GM19193 (cell line): ENCODE data around the gene ABCA8.

ENCODE experiments used
- POLR2A ChIP-seq: IDR thresholded peaks from 4 replicates; pipeline ENCODE4 v1.6.1; 2011; ENCODE audit not compliant: insufficient read depth, insufficient read length; ENCODE audit errors: extremely low read depth

The ABCA8 gene

GRCh38 chr17:68853036-68853435, 102.2 kb downstream of the ABCA8 start:
- no peak for TF ChIP-seq POLR2A

- TF ChIP-seq POLR2A, result no peak
Measured at GRCh38 chr17:68851890-68852289, 103.3 kb downstream of the ABCA8 start.

GRCh38 chr17:68850749-68851510, 104.3 kb downstream of the ABCA8 start:
- TF ChIP-seq POLR2A, result no peak

- TF ChIP-seq POLR2A, result no peak
Measured at GRCh38 chr17:68849673-68850610, 105.2 kb downstream of the ABCA8 start.

GRCh38 chr17:68847711-68848110, 107.5 kb downstream of the ABCA8 start:
- TF ChIP-seq POLR2A, result no peak

GRCh38 chr17:68843522-68843921, 111.7 kb downstream of the ABCA8 start:
- TF ChIP-seq POLR2A, result no peak

GRCh38 chr17:68840073-68840472, 115.1 kb downstream of the ABCA8 start:
- no peak for TF ChIP-seq POLR2A

GRCh38 chr17:68835071-68835470, 120.1 kb downstream of the ABCA8 start:
- TF ChIP-seq POLR2A, result no peak

GRCh38 chr17:68834328-68834836, 120.8 kb downstream of the ABCA8 start:
- no peak for TF ChIP-seq POLR2A

- TF ChIP-seq POLR2A, result no peak
Measured at GRCh38 chr17:68832109-68832802, 122.9 kb downstream of the ABCA8 start.

- no peak for TF ChIP-seq POLR2A
Measured at GRCh38 chr17:68831170-68831569, 124.0 kb downstream of the ABCA8 start.

GRCh38 chr17:68830313-68830712, 124.9 kb downstream of the ABCA8 start:
- no peak for TF ChIP-seq POLR2A

GRCh38 chr17:68829211-68829610, 126.0 kb downstream of the ABCA8 start:
- no peak for TF ChIP-seq POLR2A

- no peak for TF ChIP-seq POLR2A
Measured at GRCh38 chr17:68824707-68825106, 130.5 kb downstream of the ABCA8 start.
